C4-2B (cell line): ENCODE measurements around the gene NCMAP.

Experiments
- ZFX ChIP-seq: fragments of 450-650 bp; IDR thresholded peaks from 2 replicates; pipeline ENCODE4 v1.6.1; 2017
- TF ChIP-seq, protein P1 (sequence below): fragments of 450-650 bp; conservative IDR thresholded peaks from 2 replicates; pipeline ENCODE4 v1.5.1; 2017; ENCODE audit warnings: mild to moderate bottlenecking

DNA sequence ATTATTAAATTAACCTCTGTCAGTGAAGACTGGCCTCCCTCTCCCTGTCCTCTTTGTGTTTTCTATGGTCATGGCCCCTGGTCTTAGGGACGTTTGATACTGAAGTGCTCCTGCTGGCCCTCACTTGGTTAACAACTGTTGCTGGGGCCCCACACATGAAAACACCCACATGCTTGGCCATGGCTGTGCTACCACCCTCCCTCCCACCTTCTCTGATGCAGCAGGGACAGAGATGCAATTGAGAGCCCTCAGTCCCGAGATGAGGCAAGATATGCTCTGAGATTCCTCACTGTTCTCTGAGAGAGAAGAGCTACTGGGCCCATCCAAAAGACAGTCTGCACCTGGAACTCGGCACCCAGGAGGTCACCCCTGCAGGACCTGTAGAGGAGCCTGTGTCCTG lies 33.3 kb downstream of the NCMAP start:
- TF ChIP-seq, protein P1, sequence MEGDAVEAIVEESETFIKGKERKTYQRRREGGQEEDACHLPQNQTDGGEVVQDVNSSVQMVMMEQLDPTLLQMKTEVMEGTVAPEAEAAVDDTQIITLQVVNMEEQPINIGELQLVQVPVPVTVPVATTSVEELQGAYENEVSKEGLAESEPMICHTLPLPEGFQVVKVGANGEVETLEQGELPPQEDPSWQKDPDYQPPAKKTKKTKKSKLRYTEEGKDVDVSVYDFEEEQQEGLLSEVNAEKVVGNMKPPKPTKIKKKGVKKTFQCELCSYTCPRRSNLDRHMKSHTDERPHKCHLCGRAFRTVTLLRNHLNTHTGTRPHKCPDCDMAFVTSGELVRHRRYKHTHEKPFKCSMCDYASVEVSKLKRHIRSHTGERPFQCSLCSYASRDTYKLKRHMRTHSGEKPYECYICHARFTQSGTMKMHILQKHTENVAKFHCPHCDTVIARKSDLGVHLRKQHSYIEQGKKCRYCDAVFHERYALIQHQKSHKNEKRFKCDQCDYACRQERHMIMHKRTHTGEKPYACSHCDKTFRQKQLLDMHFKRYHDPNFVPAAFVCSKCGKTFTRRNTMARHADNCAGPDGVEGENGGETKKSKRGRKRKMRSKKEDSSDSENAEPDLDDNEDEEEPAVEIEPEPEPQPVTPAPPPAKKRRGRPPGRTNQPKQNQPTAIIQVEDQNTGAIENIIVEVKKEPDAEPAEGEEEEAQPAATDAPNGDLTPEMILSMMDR = no peak
- TF ChIP-seq ZFX = no peak
